Measurements from ENCODE around the gene FAM111B.

The FAM111B gene

DNA sequence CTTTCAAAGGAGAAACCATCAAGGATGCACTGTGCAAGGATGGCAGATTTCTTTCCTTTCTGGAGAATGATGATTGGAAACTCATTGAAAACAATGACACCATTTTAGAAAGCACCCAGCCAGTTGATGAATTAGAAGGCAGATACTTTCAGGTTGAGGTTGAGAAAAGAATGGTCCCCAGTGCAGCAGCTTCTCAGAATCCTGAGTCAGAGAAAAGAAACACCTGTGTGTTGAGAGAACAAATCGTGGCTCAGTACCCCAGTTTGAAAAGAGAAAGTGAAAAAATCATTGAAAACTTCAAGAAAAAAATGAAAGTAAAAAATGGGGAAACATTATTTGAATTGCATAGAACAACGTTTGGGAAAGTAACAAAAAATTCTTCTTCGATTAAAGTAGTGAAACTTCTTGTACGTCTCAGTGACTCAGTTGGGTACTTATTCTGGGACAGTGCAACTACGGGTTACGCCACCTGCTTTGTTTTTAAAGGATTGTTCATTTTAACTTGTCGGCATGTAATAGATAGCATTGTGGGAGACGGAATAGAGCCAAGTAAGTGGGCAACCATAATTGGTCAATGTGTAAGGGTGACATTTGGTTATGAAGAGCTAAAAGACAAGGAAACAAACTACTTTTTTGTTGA, 45.4 kb downstream of the FAM111B start:
- in situ Hi-C loops (cut with MboI; ENCODE audit: low sequenced_read_pairs), result no loop called here

DNA sequence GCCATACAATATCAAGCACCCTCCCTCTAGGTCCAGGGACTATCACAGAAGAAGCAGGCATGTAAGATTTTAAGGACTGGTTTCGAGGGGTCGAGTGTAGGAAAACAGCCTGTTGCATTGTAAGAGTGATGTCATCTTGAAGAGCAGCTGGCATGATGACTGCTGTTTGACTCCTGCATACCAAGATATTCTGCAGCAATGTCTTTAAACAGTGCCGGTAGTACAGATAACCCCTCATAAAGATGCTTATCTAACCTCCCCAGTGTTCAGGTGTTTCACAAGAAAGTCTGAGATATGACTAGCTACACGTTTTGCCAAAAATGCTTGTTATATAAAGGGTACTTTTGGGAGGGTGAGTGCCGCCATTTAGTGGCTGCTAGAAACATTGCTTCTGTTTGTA, 47.6 kb downstream of the FAM111B start:
- in situ Hi-C loops (cut with MboI; ENCODE audit: low sequenced_read_pairs), result no loop called here

DNA sequence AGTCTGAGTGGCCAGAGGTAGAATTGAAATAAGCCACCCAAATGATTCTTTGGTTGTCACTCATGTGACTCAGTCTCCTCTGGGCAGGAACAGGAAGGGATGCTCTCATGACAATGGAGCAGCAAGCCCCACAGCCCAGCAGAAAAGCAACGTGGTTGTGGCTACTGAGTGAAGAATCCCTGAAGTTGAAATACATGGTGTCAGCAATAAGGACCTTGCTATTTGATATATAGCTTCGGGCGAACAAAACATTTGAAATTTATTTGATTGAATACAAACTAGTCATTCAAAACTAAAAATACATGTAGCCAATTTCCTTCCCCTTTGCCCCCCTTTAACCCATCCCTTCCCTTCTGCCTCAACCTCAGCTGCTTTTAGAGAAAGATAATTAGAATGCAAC, 50.4 kb downstream of the FAM111B start:
- in situ Hi-C loops (cut with MboI; ENCODE audit: low sequenced_read_pairs), result no loop called here

DNA sequence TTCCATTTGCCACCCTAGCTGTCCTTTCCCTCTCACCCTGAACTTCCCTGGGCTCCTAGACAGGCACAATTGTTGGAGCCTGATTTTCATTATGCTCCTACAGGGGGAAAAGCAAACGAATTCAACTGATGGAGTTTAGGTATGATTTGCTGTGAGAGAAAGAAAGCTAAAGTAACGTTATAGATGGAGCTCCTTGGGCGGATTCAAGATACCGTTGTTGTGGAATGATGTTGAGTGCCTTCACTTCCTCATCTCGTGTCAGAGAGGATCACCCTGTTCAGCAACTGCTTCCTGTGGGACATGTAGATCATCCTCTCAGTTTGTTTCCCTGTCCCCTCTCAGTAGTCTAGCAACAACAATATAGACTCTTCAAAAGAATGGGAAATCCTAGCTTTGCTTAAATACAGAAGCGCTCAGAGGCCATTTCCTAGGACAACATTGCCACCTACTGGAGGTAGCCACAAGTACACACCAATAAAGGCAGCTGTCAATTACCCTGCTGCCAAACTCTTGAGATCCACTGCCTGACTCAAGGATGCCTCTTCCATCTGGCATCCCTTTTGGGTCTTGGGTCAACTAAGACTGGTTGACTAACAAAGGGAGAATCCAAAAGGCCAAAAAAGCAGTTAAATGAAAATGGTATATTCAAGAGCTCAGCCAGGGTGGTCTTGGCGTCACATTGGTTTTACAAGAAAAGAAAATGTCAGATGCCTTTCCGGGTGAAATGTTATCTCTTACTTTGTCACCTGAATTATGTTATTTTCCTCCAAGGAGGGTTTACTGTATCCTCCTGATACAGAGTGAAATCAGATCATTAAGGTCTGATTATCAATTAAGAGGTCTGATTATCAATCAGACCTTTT, 51.4 kb downstream of the FAM111B start:
- in situ Hi-C loops (cut with MboI; ENCODE audit: low sequenced_read_pairs), result no loop called here

DNA sequence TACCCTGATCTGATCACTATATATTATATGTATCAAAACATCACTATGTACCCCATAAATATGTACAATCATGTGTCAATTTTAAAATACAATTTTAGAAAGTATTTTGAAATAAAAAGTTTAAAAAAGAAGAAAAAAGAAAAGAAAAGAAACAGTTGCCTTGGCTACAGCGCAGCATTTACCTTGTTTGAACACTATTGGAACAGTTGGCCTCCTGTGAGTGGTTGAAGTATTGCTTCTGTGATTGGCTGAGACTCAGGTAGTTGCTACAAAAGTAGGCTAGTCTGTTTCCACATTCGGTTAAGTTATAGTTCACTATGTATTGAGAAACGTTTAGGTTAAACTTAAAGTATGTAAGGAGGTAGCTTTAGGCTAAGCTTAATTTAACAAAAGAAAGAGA, 57.0 kb downstream of the FAM111B start:
- in situ Hi-C loops (cut with MboI; ENCODE audit: low sequenced_read_pairs), result no loop called here

DNA sequence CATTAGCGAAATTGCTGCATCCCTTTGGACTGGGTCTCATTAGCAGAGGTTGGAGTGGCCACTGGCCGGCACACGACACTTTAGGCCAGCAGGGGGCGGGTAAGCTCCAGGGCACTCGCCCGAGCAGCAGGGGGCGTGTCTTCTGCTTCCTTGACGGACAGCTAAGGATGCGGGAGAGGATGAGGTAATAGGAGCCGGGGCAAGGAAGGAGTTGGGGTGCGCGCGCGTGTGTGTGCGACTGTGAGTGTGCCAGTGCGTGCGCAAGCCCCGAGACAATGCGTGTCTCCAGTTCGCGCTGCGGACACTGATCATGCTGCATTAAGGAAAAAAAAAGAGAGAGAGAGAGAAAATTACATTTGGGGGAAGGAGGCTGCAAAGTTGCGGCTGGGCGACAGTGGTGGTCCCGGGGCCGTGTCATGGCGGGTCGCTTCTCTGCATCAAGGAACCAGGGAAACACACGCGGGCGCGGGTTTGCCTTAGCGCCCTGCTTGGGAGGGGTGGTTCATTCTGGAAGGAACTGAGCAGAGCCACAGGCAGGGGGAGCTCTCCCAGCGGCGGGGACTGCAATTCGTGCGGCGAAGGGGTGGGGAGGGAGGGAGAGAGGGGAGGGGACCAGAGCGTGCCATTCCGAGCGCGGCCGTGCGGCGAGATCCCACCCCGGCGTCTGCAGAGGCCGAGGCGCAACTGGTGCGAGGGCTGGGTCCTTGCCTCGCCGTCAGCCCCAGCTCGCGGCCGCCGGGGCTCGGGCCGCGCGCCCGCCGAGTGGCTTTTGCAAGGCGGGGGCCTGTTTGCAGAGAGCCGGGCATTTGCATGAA, 64.7 kb downstream of the FAM111B start, which contains the start of gene DTX4:
DTX4 (plus strand) TSS at position 625 of the 815 bp plus-strand sequence. CDS start 464 bp downstream, outside the sequence.
- in situ Hi-C loops (cut with MboI; ENCODE audit: low sequenced_read_pairs), result no loop called here

DNA sequence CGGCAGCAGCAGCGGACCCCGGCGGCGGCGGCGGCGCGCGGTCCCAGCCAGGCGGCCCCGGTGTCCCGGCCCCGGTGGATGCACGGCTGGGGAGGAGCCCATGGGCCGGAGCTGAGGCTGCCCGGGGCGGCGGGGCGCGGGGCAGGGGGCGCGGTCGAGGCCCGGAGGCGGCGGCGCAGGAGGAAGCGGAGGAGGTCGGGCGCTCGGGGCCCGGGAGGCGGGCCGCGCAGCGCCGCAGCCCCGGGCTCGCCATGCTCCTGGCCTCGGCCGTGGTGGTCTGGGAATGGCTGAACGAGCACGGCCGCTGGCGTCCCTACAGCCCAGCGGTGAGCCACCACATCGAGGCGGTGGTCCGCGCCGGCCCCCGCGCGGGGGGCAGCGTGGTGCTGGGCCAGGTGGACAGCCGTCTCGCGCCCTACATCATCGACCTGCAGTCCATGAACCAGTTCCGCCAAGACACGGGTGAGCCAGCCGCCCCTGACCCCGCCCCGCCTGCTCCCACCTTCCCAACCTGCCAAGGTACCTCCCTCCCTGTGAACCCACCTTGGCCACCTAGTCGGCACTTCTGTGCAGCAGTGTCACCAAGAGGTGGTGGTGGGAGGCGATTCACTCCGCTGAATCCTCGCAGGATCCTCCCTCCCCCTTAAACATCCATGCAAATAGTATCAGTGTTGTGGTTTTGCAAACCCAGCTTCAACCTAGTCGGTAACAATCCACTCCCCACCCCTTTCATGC, 65.5 kb downstream of the FAM111B start:
- in situ Hi-C loops (cut with MboI; ENCODE audit: low sequenced_read_pairs), result no loop called here

DNA sequence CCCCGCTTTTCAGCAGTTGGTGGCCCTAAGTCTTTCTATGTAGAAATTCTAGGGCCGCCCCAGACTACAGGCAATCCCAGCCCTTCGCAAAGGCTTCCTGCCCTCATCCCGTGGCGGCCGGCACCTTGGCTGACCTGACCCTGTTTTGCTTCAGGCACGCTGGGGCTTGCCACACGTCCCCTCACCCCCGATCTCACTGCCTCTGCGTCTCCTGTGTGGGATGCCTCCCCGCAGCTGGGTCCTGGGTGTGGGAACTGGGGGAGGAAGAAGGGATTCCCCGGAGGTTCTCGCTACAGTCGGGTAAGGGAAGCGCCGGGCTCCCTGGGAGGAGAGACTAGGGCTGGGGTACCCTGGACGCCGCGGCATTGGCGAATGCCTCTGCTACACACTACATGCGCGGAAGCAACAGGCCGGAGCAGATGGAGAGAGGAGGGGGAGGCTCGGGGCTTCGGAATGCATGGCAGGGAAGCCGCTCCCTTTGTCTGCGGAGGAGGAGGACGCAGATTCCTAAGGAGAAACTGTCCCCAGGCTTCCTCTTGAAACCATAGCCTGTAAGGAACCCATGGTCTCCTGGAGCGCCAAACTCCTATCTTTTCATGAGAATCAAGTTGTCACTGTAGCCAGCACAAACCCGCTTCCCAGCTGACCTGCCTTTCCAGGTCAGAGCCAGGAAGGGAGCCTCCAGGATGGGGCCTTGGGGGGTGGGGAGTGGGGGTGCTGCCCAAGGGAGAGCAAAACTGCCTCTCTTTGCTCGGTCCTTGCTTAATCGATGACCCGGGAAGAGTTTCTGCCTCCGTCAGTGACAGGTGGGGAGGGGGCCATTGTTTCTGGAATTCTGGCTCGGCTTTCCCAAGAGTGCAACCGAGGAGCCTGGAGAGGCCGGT, 66.3 kb downstream of the FAM111B start:
- in situ Hi-C loops (cut with MboI; ENCODE audit: low sequenced_read_pairs), result no loop called here

DNA sequence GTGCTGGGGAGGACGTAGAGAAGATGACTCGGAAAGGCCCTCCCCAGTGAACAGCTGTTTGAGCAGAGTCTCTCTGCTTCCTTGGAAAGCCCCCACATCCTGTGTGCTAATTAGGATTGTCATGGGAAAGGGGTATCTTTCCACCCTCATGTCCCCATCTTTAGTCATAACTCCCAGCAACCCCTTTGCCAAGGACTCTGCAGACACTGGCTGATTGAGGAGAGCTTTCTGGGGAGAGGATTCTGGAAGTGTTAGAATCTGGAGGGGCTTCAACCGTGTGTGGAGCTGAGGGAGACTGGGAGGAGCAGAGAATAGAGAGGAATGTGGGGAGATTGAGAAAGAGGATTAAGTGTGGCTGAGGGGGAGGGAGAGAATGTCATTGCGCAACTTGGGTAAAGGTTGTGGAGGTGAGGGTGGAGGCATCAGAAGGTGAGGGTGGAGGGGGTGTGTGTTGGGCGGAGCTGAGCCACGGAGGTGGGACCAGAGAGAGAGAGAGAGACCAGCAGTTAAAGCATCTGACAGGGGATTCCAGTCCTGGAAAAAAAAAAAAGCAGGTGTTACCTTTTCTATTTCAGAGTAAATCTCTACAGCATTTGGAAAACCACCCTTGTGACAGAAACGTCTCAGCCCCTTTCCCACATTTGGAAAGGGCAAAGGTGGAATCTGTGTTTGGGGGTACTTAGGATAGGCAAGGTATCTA, 67.1 kb downstream of the FAM111B start:
- in situ Hi-C loops (cut with MboI; ENCODE audit: low sequenced_read_pairs), result no loop called here

DNA sequence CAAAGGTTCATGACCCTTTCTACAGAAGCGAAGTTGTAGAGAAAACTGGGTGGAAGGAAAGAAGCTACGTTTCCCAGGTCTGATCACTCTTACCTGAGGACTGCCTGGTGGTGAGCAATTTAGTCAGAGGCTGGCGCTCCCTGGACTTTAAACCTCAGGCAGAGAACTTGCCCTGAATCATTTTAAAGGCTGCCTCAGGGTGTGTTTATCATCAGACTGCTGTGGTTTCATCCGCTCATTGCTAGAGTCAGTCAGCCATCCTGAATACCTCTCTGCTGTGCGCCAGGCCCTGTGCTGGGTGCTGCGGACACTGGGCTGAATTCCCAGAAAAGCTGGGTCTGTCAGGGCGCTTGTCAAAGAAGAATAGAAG, 67.6 kb downstream of the FAM111B start:
- in situ Hi-C loops (cut with MboI; ENCODE audit: low sequenced_read_pairs), result no loop called here

DNA sequence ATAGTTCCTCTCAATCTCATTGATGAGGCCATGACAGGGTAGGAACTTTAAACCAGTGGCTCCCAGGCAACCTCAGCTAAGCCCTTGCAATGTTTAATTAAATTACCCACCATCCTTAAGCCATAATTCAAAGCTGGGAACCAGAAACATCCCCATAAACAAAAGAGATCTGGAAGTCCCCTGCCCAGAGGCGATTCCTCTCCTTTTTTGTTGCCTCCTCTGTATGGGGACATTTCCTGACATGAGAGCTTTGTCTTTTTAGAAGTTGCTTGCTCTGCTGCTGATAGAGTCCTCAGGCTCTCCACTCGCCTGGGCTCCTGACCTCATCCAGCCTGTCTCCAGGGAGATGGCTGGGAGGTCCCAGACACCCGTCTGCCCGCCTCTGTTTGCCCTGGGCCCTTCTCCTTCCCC, 68.1 kb downstream of the FAM111B start:
- in situ Hi-C loops (cut with MboI; ENCODE audit: low sequenced_read_pairs), result no loop called here

DNA sequence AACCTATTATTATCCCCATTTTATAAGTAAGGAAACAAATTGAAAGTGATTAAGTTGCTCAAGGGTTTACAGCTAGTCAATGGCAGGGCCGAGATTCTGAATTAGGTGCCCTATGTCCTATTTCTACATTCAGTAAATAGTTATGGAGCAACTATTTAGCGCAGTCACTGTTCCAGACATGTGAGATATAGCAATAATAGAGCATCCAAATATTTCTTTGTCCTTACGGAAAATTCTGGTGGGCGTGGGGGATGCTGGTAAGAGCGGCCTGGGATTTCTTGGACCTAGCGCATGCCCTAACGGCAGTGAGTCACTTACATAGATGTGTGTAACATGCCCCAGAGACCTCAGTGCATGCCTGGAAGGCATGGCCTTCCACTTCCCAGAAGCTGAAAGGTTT, 69.3 kb downstream of the FAM111B start:
- in situ Hi-C loops (cut with MboI; ENCODE audit: low sequenced_read_pairs), result no loop called here

All from HL-60/S4 treated with retinoic acid at 250 ng/mL for 4 days and 3 days (cell line).